ENCODE data around the gene SAMD15. TPM values are rescaled to one million over a fixed set of nuclear protein-coding genes. Genes with fewer than 3 reads are reported as not detected.
"Not testable (repeated sequence)": the region's sequence is repeated elsewhere in the genome, so short reads cannot be mapped to it uniquely, and the experiment has no call there.

Gene SAMD15
- polyA plus RNA-seq, 3 donors: 8.0 to 10.8 (median 8.3) TPM

GRCh38 chr14:77375164-77375950, 1.8 kb upstream of the SAMD15 start:
- DNase-seq: no peak

- DNase-seq: no peak
These were observed 1.0 kb upstream of the SAMD15 start for GRCh38 chr14:77375973-77376770.

DNA sequence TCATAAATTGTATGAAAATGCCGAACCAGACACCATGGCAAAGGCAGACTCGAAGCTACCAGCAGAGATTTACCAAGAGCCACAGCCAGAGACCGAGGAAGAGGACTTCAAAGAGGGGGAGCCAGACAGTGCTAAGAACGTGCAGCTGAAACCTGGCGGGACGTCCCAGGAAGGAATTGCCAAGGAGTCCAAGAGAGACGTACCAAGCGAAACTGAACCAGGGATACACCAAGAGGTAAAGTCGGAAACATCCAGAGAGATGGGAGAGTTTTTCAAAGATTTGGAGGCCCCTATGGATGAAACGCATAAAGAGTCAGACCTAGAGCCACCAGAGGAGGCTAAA, 294 bp downstream of the SAMD15 start:
- DNase-seq: no peak

DNA sequence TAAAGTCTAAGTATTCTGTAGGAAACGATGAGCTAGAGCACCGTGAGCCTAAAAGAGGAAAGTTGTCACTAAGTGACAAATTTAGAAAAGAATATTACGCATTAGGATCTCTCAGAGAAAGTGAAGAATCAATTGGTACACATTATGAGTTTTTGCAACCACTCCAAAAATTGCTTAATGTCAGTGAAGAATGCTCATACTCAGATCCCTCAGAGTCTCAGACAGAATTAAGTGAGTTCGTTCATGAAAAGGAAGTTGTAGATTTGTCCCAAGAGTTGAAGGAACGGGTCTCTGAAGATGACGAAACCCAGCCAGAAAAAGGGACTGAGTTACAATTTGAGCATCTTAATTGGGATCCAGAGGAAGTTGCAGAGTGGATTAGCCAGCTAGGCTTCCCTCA, 1.5 kb downstream of the SAMD15 start:
- DNase-seq: no peak

DNA sequence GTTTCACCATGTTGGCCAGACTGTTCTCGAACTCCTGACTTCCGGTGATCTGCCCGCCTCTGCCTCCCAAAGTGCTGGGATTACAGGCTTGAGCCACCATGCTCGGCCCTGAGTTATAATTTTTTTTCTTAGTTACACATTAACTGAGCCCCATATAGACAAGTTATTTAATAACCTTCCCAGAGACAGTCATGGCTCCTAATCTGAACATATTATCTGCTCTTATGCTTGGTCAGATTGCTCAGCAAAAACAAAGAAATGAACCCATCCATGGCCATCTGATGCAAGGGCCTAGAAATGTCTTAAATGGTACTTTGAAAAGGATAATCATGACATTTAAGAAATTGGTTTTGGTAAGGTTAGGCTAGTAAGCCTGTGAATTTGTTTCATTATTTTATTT, 13.0 kb downstream of the SAMD15 start:
- no peak for DNase-seq

- no peak for DNase-seq
These were observed 23.0 kb downstream of the SAMD15 start for GRCh38 chr14:77400216-77400615.

DNA sequence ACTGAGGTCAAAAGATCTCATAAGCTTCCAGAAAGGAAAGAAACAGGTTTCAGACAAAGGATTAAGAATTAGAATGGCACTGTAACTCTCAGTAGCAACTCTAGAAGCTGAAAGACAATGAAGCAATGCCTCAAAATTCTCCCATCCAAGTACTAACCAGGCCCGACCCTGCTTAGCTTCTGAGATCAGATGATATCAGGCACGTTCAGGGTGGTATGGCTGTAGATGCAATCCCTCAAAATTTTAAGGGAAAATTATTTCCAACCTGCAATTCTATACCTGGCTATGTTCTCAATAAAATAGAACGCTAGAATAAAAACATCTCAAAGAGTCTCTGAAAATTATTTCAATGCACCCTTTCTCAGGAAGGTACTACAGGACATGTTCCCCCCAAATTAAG, 26.6 kb downstream of the SAMD15 start:
- no peak for DNase-seq

DNA sequence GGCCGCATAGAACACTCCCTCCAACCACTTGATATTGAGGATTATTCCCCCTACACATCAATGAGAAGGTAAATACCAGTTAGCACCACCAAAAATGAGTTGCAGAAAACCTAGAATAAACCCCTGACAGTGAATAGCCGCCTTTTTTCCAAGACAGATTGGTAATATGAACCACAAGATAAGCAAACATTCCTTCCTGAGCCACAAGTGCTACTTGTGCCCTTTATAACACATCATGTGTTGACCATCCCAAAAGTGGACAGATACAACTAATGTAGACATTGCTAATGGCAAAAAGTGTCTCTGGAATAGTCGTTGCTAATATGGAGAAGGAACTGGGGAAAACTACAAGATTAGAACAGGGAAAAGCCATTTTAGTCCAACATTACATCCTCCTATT, 28.9 kb downstream of the SAMD15 start:
- no peak for DNase-seq

DNA sequence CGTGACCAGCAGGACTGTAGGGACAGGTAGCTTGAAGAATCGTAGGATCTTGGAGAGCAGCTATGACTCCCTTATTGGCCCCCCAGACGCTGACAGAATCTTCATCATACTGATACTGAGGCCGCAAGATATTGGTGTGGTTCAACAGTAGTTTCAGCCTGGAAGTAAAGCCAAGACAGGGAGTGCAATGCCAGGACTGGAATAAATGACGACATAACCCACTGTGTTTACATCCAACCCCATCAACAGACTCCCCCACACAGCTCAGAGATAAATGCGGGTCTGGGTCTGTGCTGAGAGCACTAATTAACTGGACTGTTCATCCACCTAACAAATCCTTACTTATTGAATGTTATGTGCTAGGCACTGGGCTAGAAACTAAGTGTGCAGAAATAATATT, 29.5 kb downstream of the SAMD15 start:
- DNase-seq: peak; percentile 5

DNA sequence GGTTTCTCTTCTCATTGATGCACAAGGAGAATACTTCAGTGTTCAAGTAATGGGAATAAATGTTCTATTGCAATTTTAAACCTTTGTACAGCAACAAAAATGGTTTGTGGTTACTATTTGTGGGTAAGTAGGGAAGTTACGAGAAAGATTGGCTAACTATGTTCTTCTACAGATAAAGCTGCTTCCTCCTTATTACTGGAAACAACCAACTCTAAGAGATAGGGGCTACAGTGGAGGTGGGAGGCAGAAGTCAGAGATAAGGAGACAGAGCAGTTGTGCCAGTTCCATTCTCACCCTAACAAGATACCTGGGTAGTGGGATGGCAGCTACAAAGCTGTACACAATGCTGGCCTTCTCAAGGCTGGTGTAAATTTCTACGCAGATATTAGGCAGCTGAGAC, 30.0 kb downstream of the SAMD15 start:
- no peak for DNase-seq

DNA sequence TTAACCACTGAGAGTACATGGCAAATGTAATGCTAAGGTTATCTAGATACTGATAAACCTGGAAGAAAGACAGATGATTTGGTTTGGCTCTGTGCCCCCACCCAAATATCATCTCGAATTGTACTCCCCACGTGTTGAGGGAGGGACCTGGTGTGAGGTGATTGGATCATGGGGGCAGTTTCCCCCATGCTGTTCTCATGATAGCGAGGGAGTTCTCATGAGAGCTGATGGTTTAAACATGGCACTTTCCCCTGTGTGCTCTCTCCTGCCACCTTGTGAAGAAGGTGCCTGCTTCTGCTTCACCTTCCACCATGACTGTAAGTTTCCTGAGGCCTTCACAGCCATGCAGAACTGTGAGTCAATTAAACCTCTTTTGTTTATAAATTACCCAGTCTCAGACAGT, 32.0 kb downstream of the SAMD15 start:
- no peak for DNase-seq

GRCh38 chr14:77415403-77416030, 38.3 kb downstream of the SAMD15 start:
- not testable (repeated sequence) for DNase-seq

- not testable (repeated sequence) for DNase-seq
These were observed 38.9 kb downstream of the SAMD15 start for GRCh38 chr14:77416098-77416497.

- DNase-seq: no peak
These were observed 39.7 kb downstream of the SAMD15 start for GRCh38 chr14:77416836-77417235.

DNA sequence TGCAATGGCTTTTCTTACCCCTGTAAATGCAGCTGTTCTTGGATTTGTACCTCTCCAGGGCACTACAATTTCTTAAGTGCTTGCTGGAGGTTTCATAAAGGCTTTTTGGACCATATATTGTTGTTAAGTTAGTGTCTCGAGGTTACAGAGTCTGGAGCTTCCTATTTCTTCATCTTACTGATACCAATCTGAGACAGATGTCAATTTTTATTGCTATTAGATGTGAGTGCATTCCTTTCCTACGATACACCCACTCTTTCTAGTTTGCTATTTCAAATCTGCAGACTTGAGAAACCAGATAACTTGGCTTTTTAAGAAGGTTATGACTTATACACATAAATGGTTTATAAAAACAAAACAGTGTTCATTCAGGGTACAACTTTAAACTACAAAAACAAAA, 44.0 kb downstream of the SAMD15 start:
- no peak for DNase-seq

- no peak for DNase-seq
These were observed 46.2 kb downstream of the SAMD15 start, which contains the start of gene NOXRED1 for GRCh38 chr14:77423423-77423822. TSS of gene NOXRED1 (minus strand) at chr14:77423523. CDS start at chr14:77422889, 634 bp downstream.

- DNase-seq: no peak
These were observed 47.7 kb downstream of the SAMD15 start for GRCh38 chr14:77424862-77425261.

DNA sequence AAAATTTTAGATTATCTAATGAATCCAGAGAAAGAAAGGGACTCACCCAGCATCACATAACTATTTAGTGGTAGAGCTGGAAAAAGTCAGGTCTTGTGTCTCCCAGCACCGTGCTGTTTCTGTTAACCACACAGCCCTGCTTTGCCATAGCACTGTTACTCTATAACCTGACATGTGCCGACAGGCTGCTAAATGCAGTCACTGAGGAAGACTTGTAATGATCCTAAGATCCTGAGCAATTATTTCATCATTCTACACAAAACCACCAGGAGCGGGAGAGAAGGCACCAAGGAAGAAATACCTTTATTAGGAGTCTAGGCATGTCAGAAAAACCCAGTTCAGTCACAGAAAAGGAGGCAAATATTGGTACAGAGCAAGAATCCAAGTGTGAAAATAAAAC, 49.2 kb downstream of the SAMD15 start:
- DNase-seq: no peak

DNA sequence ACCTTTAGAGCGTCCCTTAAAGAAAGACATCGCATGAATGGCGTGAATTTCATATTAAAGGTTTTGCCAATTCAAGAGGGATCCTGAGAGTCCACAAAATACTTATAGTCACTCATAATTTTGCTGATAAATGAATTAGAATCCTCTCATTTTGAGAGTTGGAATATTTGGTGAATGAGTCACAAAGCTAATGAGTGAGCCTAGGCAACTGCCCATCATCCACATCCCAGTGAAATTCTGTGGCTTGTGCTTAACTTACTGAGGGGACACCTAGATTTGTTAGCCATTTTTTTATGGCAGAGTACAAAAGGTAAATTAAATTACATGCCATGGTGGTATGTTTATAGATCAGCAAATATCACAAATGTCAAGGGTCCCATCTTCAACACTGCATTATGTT, 58.9 kb downstream of the SAMD15 start:
- no peak for DNase-seq

GRCh38 chr14:77438596-77438995, 61.4 kb downstream of the SAMD15 start:
- no peak for DNase-seq

GRCh38 chr14:77439861-77440260, 62.7 kb downstream of the SAMD15 start:
- DNase-seq: no peak

Data from renal pelvis (tissue), 4 donors.